Dermis blood vessel endothelial cell (primary cell): ENCODE measurements around the gene RAD51B. TPM values are rescaled to one million over a fixed set of nuclear protein-coding genes. Genes with fewer than 3 reads are reported as not detected.

Experiments
- DNase-seq: peaks from one replicate; pipeline ENCODE4 v3.0.0; 2010
- total RNA-seq: library from RNA; depleted of rRNA; stranded (reverse); fragments of >200 nt; gene quantifications from 2 replicates; pipeline ENCODE4 v1.2.3, GENCODE V29; 2014

RAD51B gene
- total RNA-seq, 1 donor from 2014 or later, result 22.8 TPM

- no peak for DNase-seq
Observed at GRCh38 chr14:68568907-68569897, 749.6 kb downstream of the RAD51B start.

- DNase-seq, result peak; percentile 79
Observed at GRCh38 chr14:68569970-68570409, 750.4 kb downstream of the RAD51B start.

DNA sequence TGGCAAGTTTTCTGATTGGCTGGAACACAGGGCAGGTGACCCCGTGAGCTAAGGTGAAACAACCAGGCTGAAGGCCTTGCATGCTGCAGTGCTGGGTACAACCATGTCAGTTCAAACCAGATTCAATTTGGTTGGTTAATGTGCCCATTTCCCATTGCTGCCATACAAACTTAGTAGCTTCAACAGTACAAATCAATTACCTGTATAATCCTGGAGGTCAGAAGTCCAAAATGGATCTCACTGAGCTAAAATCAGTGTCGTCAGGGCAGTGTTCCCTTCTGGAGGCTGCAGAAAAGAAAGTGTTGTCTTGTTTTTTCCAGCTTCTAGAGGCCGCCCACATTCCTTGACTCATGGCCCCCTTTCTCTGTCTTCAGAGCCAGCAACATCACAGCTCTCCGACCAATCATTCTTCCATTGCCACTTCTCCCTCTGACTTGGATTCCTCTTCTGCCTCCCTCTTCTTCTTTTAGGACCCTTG, 751.6 kb downstream of the RAD51B start:
- no peak for DNase-seq

DNA sequence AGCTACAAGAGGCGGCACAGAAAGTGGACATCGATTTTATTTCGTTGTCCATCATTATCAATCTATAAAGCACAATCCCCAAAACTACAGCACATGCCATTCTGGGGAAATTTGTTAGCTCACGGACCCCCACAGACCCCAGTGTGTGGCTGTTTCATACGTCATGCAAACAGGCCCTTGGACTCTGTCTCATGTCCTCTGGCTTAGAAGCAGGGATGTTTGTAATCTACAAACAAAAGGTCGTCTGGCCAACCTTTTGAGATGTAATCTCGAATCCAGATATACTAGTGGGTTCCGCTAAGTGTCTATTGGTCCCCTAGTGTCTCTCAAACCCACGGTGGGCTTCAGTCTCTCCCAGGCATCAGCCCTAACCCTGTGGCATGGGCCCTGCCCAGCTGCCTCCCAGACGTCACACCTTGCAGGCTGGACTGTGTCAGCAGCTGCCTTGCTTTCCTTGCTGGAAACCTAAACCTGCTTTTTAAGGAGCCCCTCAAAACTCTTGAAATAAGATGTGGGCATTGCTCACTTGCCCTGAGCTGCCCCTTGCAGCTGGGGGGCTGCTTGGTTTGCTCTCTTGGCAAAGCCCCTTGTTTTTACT, 752.4 kb downstream of the RAD51B start:
- DNase-seq, result no peak

DNA sequence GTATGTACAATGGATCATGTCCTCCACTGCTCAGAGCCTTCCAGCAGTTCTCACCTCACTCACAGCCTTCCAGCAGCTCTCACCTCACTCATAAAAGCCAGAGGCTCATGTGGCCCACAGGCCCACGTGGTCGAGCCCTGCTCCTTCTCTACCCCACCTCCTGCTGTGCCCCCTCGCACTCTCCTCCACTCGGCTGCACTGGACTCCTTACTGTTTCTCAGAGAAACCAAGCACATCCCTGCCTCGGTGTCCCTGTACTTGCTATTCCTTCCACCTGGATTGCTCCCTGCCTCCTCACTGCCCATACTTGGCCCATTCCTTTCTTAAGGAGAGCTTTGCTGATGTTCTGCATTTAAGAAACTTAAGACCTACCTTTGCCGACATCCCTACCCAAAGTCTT, 753.5 kb downstream of the RAD51B start:
- no peak for DNase-seq

- no peak for DNase-seq
Observed at GRCh38 chr14:68573722-68574121, 754.1 kb downstream of the RAD51B start.

DNA sequence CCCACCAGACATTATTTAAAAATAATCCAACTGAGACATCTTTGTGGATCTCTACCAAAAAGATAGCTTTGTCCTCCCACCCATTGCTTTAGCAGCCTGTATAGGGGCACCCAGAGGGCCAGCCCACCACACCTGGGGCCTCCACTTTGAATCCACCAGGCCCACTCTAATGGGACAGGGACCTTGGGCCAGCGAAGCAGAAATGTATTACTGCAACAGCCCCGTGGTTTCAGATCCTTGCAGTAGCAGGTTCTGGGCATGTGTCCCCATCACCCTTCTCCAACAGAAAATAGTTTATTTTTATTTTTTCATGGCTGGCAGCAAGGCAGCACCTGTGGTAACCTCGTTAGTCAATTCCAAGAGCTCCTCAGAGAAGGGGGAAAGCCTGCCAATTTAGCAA, 754.9 kb downstream of the RAD51B start:
- no peak for DNase-seq

- peak; percentile 49 for DNase-seq
Observed at GRCh38 chr14:68574906-68575305, 755.3 kb downstream of the RAD51B start.

DNA sequence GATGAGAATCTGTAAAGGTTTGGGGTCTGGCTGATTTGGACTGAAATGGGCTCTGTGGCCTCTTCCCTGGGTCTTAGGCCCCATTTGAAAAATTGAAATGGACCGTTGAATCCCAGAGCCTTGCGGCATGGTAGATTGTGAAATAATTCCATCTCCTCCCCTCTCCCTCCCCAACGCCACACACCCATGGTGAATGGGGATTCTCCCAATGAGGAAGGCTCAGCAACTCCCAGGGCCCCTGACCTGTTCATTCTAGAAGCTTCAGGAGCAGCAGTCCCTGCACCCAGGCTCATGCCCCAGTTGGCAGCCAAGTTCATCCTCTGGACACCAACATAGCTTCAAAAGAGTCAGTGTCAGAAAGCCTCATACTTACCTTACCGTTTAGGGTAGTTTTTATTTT, 755.8 kb downstream of the RAD51B start:
- no peak for DNase-seq

DNA sequence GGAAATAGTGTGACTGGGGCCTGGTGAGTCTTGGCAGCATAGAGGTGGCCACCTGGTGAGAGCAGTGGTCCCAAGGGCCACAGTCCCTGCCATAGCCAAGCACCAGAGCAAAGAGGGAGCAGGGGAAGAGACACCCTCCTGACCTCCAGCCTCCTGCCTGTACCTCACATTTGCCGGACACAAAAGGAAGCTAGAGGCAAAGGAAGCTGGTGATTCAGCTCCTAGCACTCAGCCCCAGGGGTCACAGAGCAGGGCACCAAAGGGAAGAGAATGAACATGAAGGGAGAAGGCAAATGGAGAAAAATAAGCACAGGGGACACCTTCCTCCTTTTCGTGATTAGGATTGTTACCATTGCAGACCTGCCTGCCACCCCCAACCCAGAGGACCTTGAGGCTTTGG, 756.5 kb downstream of the RAD51B start:
- peak; percentile 67 for DNase-seq

DNA sequence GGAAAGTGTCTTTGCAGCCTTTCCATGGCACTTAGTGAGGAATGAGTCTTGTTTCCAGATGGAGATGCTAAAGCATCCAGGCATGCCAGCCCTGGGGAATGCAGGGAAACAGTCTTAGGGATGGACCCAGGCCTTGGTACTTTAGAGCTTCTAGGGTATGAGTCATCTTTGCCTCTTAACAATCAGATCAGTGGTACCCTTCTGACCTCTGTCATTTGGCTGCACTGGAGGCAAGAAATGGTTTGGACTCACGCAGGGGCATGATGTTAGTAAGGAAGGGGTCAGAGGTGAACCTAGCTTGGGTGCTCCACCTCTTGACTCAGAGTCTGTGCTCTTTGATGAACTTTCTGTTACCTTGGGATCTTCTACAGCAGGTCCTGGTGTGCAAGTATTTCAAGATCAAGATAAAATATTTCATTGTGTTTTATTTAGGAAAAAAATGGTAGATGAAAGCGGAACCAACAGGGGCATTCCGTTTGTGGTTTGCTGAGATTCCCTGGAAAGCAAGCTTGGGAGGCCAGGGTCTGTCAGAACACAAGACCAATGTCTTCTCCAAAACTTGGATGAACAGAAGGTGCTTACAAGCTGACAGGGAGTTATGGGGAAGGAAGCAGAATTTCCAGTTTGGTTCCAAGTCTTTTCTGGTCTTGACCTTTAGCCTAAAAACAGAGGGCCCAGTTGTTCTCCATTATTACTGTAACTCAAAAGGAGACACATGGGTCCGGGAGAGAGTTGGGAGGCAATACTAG, 757.1 kb downstream of the RAD51B start:
- peak; percentile 78 for DNase-seq

DNA sequence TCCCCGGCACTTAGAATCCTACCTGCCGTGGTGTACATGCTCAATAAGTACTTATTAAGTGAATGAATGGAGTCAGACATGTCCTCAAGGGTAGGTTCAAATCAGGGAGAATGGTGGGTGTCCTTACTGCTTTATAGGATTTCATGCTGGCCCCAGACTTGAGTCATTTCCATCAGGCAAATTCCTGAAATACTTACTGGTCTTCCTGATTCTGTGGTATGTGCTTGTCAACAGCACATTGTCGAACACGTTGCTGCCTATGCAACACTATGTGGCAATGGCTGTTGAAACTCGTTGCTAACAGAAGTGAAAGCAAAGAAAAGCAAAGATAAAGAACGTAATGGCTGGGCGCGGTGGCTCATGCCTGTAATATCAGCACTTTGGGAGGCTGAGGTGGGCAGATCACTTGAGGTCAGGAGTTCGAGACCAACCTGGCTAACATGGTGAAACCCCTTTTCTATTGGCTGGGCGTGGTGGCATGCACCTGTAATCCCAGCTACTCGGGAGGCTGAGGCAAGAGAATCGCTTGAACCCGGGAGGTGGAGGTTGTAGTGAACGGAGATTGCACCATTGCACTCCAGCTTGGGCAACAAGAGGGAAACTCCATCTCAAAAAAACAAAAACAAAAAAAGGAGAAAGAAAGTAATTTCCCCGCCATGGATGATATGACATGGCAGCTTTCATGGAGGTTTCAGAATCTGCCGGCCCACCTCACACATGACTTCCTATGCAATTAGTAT, 758.4 kb downstream of the RAD51B start:
- DNase-seq, result peak; percentile 97

GRCh38 chr14:68578597-68578996, 759.0 kb downstream of the RAD51B start:
- no peak for DNase-seq

DNA sequence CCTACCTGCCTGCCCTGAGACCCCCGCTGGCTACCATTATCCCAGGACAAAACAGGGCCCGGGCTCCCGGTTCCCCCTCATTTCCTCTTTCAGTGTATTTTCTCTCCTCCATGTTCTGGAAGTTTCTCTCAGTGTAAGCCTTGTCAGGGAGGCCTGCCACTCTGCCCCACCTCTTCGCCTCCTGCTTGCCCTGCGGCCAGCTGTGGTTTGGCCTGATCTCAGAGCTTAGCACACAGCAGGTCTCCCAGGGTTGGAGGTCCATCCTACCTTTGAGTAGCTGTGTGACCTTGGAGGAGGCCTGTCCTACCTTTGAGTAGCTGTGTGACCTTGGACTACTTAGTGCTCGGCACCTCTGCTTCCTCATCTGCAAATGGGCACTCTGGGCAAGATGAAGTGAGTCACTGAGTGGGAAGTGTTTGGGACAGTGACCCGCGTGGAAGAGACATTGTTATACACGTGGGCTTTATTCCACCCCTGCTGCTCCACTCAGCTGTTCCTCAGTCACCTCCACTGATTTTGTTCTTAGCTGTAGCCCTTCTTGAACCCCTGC, 760.6 kb downstream of the RAD51B start:
- no peak for DNase-seq

DNA sequence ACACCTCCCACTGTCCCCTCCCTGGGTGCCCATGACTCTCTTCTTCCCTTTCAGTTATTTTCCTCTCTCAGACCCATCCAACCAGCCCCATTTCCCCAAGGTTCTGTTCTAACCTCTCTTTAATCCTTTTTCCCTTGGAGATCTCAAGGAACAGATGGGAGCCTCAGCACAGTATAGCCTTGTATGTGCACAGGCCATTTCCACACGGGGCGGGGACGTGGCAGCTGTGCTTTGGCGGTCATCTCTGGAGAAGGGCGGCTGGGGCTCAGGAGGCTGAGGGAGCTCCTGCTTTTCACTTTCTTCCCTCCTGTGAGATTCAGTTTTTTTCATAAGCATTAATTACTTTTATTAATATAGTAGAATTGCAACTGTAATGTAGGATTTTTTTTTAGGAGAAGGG, 761.1 kb downstream of the RAD51B start:
- DNase-seq, result no peak

DNA sequence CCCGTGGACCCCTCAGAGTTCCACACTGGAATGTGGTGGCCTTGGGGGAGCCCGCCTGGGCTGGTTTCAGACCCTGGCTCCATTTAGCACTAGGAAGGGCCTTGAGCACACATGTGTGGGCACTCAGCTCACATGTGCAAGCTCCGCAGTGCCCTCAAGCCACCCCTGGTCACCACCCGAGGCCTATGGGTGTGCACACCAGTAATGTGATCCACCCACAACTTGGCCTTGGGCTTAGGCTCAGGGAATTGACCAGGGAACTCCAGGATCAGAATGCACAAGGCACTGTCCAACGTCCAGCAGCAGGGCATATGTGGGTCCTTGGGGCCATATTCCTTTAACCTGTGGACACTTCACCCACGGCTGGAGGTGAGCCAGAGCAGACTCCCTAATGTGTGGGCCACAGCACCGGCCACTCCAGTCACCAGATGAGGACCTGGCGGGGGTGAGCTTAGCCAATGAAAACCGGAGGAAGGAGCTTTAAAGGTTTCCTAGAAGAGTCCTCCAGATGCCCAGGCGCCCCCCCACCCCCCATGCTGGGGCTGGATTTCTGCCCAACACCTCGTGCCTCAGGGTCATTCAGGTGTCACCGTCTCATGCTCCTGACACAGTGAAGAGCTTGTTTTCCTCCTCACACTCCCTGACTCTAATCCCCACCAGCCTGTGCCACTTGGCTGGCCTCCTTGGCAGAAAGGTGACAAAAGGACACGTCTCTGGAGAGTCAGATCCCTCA, 764.1 kb downstream of the RAD51B start:
- no peak for DNase-seq

DNA sequence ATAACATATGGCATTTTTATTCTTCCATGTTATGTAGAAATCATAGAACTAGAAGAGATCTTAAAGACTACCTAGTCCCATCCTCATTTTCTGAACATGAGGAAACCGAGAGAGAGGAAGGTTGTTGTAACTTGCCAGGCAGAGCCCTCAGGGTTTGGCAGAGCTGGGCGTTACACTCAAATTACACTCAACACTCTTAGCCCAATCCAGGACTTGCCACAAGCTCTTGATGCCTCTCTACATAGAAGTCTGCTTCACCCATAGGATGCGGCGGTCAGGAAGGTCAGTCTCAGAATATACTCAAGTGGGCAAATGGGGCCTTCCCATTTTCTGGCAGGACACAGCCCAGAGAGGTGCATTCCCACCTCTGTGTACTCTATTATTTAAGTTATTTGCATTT, 765.2 kb downstream of the RAD51B start:
- DNase-seq, result no peak

- DNase-seq, result no peak
Observed at GRCh38 chr14:68585690-68586089, 766.1 kb downstream of the RAD51B start.

DNA sequence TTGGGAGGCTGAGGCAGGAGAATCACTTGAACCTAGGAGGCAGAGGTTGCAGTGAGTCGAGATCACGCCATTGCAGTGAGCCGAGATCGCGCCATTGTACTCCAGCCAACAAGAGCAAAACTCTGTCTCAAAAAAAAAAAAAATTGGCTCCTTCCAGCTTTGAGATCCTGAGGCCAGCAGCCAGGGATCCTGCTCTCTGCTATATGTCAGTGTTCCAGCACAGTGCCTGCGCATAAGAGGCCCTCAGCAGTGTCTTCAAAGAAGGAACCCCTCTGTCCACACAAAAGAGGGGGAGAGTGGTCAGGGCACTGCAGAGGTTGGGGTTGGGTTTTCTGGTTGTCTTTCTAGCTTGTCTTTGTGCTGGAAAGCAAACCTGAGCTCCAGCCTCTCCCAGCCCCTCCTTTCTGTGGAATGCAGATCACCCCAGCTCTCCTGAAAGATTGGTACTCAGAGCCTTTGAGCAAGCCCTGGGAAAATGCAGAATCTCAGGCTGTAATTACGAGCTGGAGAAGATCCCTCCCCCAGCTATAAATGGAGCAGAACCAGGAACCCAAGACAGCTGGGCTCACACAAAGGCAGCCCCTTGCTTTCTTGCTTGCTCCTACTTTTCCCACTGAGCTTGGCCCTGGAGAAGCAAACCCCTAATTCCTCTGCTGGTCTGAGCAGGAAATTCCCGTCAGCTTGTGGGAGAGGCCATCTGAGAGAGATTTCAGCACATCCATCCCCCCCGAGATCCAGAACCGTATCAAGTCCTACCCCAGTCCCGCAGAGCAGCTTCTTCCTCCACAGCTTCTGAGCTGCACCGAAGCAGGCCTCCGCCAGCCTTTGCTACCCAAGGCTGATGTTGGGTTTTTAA, 767.5 kb downstream of the RAD51B start:
- DNase-seq, result no peak

DNA sequence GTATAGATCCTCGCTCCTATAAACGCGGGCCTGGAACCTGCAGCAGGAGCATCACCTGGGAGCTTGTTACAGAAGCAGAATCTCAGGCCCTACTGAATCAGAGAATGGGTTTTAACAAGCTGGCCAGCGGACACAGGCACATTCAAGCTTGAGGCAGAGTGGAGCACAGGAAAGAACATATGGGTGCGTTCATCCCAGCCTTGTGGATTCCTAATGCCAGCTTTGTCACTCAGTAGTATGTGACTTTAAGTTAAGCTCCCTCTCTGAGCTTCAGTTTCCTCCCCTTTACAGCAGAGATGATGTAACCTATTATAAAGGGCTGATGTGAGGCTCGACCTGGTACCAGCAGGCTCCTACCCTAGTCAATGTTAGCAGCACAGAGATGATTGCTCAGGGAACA, 768.4 kb downstream of the RAD51B start:
- DNase-seq, result no peak
